Activated T-cell treated with anti-CD3 and anti-CD28 coated beads for 48 hours (primary cell): Measurements from ENCODE around the gene ELOVL3.
"Not testable (repeated sequence)": the region's sequence is repeated elsewhere in the genome, so short reads cannot be mapped to it uniquely, and the experiment has no call there.

Experiments used
- DNase-seq: peaks from one replicate; pipeline ENCODE4 v3.0.0-alpha.2; 2020; ENCODE audit warnings: low read depth

Gene ELOVL3, protein sequence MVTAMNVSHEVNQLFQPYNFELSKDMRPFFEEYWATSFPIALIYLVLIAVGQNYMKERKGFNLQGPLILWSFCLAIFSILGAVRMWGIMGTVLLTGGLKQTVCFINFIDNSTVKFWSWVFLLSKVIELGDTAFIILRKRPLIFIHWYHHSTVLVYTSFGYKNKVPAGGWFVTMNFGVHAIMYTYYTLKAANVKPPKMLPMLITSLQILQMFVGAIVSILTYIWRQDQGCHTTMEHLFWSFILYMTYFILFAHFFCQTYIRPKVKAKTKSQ

DNA sequence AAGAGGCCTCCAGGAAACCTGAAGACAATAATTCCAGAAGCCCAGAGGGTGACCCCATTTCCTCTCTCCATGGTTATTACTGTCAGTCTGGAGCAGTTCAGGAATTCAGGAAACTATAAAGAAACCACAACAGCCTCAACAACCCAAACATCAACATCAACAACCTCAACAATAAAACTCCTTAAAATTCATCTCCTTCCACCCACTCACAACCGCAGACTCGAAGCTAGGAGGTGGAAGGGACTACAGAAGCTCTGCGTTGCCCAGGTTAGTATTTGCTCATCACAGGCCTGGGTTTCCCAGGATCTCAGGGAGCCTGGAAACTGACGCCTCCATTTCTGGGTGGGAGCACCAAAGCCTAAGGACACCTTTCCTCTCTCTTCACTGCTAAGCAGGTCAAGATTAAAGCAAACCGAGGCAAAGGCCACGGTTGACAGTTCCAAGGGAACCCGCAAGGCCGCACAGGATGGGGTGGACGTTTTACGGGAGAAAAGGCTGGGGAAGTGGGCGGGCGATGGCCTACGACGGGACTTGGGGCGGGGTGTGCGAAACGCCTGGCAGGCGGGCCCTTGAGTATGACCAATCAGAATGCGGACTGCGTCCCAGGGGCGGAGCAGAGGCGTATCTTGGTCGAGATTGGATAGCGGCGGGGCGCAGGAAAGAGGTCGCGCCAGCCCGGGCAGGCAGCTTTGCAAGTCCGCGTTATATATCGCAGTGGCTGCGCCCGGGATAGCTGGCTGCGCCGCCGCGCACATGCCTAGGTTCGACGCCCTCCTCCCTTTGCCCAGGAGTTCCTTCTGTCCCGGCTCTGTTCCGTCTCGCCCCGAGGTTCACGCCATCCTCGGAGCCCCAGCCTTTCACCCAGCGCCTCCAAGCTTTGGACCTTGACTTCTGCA lies at the start of gene ELOVL3:
Gene ELOVL3, plus strand, starts transcription at position 654 of the 896 bp plus-strand sequence. CDS start 250 bp downstream, outside the sequence.
- DNase-seq = peak; percentile 85

DNA sequence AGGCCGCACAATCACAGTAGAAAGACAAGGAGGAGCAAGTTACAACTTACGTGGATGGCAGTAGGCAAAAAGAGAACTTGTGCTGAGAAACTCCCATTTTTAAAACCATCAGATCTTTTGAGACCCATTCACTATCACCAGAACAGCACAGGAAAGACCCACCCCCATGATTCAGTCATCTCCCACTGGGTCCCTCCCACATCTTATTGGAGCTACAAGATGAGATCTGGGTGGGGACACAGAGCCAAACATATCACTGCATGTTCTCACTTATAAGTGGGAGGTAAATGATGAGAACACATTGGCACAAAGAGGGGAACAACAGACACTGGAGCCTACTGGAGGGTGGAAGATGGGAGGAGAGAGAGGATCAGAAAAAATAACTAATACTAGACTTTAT lies 41.5 kb upstream of the ELOVL3 start:
- DNase-seq = no peak

DNA sequence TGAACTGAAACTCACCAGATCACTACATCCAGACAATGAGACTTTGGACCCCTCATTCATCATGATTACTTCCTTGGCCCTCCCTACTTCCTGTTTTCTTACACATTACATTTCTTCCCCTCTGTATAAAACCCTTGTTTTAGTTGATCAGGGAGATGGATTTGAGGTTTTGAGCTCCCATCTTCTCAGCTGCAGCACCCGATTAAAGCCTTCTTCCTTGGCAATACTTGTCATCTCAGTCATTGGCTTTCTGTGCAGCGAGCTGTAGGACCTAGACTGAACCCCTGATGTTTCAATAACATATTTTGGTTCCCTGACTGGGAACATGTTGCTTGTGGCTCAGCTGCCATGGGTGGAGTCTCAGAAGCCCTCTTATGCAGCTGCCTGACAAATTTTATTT lies 40.8 kb upstream of the ELOVL3 start:
- DNase-seq = no peak

DNA sequence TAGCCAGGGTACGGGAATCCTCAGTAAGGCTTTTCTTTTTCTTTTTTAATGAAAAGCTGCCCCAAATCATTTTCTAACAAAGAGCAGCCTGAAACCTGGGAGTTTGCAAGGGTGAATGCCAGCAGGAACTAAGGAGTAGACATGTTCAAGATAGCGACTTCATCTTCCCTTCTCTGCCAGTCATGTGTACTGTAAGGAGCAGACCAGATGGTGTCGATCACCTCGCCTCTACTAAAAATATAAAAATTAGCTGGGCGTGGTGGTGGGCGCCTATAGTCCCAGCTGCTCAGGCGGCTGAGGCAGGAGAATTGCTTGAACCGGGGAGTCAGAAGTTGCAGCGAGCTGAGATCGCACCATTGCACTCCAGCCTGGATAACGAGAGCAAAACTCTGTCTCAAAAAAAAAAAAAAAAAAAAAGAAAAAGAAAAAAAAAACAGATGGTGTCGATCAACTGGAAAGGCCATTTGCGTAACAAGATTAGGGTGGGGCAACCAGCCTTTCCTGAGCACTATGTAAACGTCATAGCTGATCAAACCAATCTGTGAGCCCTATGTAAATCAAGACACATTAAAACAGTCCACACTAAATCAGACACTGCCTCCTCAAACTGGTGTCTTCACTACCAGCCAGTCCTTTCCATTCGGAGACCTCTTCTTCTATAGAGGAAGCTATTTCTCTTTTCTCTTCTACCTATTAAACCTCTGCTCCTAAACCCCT lies 40.1 kb upstream of the ELOVL3 start:
- no peak for DNase-seq

DNA sequence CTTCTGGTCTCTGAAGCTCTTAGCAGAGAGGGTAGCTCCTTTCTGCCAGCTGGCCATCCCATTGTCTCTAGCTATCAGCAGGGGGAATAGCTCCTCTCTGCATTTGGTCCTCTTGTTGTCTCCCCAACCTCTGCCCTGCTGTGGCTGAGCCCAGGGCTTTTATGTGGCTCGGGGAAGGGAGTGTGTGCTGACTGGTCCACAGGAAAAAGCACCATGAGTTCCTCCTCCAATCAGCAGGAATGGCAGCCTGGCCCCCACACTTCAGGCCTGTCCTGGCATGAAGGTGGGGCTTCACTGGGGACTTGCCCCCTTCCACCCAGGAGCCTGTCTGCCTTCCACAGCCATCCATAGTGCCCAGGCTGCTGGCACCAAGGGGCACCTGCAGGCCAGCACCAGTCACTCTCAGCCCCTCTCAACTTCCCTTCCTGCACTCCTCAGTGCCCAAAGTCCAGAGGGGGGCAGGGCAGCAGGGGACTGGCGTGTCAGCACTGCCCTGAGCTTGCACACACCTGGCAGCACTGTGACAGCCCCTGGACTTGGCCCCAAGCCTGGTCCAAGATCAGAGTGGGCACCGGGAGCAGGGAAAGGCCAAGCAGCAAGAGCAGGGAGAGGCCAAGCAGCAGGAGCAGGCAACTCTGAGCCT lies 37.7 kb upstream of the ELOVL3 start:
- DNase-seq = no peak

DNA sequence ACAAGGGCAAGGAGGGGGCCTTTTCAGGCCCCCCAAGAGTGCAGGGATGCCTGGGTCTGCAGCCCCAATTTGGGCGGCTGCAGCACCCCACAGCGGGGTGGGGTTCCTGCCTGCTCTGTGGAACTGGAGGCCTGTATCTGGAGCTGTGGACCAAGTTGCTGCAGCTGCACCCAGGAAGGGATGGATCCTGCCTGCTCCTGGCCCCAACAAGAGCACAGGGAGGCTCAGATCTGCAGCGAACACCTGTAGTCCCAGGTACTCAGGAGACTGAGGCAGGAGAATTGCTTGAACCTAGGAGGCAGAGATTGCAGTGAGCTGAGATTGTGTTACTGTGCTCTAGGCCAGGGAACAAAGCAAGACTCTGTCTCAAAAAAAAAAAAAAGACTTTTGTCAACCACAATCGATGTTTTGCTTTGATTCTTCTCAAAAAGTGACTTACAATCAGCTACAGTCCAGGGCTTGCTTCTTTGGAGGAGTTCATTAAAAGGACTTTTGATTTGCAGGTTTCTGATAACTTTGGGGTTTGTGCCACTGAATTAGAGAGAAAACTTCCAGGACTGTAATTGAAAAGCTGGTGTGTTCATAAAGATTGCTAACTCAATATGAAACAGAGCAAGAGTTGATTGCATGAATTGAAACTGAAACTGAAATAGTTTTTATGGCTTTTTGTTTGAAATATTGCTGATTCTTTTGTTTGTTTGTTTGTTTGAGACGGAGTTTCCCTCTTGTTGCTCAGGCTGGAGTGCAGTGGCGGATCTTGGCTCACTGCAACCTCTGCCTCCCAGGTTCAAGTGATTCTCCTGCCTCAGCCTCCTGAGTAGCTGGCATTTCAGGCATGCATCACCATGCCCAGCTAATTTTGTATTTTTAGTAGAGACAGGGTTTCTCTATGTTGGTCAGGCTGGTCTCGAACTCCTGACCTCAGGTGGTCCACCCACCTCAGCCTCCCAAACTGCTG lies 36.9 kb upstream of the ELOVL3 start:
- DNase-seq = not testable (repeated sequence)

DNA sequence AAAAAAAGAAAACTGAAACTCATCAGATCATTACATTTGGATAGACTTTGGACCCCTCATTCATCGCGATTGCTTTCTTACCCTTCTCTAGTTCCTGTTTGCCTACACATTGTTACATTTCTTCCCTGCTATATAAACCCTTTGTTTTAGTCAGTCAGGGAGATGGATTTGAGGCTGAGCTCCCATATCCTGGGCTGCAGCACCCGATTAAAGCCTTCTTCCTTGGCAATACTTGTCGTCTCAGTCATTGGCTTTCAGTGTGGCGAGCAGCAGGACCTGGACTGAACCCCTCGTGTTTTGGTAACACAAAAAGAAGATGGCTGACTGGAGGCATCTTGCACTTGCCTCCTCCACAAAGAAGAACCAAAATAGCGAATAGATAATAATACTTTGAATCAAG lies 34.1 kb upstream of the ELOVL3 start:
- no peak for DNase-seq

DNA sequence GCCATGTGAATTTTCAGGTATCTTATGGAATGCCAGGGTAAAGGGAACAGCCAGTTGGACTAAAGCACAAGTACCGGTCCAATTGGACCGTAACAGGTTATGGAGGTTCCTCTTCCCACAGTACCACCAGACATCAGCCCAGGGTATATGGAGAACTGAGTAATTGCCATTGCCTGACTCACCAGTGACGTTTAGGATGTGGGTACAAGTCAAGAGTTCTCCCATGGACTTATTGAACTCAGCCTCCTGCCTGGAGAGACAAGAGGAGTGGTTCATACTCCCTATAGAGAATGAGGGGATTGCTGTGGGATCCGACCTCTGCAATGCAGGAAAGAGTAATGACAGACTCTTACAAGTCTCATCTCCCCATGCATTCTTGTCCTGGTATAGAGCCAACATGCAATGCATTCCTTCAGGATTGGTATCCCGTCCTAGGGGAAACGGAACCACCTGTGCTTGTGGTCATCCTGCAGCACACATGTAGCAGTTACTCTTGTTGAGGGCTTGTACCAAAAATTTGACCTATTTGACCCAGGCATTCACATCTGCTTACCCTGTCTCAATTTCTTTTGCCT lies 30.7 kb upstream of the ELOVL3 start:
- no peak for DNase-seq

DNA sequence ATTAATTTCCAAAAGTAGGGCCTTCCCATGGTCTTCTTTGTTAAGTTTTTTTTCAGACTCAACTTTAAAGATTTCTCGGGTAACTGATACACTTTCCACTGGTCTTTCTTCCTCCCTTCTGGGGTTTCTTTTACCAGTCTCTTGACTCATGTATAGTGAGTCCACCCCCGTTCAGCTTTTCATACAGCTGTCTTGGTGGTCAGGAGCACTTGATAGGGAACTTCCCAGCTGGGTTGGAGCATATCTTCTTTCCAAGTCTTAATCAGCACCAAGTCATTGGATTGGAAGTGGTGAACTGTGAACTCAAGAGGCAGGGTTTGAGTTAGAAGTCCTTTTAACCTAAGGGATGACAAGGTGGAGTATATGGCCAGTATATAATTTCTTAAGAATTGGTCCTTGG lies 29.2 kb upstream of the ELOVL3 start:
- DNase-seq = peak; percentile 8

DNA sequence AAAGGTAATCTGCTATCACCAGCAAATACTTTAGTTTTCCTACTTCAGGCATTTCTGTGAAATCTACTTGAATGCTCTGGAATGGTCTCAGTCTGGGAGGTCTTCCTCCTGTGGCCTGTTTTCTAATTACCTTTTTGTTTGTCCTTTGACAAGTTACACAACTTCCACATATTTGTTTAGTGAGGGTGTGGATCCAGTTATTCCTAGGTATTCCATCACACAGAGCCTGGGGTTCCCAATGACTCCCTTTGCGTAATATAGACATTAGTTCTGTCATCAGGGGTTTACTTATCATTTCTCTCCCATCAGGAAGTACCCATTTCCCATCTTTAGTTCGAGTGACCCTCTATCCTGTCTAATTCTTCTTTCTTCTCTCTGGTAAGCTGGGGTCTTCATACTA lies 28.1 kb upstream of the ELOVL3 start:
- no peak for DNase-seq

DNA sequence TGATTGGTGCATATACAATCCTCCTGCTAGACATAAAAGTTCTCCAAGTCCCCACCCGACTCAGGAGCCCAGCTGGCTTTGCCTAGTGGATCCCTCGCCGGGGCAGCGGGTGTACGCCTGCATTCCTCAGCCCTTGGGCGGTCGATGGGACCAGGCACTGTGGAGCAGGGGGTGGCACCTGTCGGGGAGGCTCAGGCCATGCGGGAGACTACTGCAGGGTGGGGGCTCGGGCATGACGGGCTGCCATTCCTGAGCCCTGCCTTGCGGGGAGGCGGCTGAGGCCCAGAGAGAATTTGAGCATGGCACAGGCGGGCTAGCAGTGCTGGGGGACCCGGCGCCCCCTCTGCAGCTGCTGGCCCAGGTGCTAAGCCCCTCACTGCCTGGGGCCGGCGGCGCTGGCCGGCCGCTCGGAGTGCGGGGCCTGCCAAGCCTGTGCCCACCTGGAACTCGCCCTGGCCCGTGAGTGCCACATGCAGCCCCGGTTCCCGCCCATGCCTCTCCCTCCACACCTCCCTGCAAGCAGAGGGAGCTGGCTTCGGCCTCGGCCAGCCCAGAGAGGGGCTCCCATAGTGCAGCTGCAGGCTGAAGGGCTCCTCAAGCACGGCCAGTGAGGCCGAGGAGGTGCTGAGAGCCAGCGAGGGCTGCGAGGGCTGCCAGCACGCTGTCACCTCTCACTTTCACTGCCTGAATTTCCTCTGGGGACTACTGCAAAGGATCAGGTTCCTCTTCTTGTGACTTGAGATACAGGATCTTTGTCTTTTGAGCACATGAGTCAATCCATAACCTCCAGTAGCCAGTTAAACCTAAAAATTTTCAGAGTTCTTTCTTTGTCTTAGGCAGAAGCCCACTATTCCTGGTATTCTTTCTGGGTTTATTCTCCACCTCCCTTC lies 25.1 kb upstream of the ELOVL3 start:
- DNase-seq = no peak

DNA sequence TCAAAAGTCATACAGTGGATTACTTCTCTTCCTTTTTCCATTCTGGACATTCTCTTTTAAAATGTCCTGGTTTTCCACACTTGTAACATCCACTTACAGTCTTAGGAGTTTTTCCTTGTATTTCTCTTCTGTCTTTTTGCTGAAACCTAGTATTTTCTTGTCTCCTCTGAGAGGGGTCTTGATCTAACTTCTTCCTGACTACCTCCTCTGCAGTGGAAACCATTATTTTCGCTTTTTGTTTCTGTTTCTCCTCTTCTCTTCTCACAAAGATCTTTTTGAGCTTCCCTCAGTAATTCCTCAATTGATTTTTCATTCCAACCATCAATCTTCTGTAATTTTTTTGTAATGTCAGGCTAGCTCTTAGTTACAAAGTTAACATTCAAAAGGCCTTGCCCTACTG lies 23.7 kb upstream of the ELOVL3 start:
- DNase-seq = no peak

DNA sequence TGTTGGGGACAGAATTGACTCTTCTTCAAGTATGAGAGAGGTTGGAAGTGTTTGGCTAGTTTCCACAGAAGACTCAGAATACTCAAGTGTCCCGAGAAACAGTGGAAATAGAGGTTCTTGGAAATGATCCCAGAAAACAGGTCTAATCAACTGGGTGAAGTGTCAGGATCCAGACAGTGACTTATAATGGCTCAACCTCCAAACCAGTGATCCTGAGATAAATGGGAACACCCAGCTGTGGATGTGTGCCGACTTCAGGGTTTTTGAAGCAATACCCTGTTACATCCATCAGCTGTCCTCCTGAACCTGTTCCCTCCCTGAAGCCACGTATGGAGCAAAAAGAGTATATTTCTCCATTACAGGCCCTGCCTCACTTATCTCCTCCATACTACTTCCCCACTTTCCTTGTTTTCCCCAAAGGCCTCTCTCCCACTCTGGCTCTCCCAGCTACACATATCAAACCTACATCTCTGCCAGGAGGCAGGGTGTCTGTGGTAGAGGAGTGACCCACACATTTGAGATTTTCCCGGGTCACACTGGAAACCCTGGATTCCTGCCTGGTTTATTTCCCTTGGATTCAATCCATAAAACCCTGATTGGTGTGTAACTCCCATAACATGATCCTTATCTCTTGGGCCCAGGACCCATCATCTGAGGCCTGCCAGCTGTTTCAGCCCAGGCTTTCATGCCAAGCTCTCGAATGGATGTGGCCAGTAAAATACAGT lies 17.6 kb upstream of the ELOVL3 start:
- DNase-seq = no peak

DNA sequence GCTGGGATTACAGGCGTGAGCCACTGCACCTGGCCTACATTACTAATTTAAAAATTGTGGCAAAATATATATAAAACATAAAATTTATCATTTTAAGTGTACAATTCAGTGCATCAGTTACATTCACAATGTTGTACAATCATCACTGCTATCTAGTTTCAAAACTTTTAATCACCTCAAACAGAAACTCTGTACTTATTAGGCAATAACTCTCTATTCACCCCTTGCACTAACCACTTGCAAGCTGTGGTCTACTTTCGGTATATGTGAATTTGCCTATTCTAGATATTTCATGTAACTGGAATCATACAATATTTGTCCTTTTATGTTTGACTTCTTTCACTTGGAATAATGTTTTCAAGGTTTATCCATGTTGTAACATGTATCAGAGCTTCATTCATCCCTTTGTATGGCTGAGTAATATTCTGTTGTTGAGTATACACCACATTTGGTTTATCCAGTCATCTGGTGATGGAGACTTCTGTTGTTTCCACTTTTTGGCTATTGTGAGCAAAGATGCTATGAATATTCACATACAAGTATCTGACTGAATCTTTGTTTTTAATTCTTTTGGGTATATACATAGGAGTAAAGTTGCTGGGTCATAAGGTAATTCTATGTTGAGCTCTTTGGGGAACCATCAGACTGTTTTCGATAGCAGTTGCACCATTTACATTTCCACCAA lies 14.3 kb upstream of the ELOVL3 start:
- no peak for DNase-seq

DNA sequence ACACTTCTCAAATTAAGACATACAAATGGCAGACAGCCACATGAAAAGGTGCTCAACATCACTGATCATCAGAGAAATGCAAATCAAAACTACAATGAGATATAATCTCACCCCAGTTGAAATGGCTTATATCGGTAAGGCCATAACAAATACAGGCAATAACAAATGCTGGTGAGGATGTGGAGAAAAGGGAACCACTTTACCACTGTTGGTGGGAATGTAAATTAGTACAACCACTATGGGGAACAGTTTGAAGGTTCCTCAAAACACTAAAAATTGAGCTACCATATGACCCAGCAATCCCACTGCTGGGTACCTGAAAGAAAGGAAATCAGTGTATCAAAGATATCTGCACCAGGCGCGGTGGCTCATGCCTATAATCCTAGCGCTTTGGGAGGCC lies 12.5 kb upstream of the ELOVL3 start:
- not testable (repeated sequence) for DNase-seq

DNA sequence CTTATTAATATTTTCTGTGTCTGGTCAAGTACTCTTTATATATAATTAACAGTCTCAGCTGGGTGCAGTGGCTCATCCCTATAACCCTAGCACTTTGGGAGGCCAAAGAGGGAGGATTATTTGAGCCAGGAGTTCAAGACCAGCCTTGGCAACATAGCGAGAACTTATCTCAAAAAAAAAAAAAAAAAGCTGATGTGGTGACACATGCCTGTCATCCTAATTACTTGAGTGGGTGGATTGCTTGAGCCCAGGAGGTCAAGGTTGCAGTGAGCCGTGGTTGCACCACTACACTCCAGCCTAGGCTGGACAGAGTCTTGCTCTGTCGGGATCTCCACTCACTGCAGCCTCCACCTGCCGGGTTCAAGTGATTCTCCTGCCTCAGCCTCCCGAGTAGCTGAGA lies 6.7 kb upstream of the ELOVL3 start:
- DNase-seq = no peak

DNA sequence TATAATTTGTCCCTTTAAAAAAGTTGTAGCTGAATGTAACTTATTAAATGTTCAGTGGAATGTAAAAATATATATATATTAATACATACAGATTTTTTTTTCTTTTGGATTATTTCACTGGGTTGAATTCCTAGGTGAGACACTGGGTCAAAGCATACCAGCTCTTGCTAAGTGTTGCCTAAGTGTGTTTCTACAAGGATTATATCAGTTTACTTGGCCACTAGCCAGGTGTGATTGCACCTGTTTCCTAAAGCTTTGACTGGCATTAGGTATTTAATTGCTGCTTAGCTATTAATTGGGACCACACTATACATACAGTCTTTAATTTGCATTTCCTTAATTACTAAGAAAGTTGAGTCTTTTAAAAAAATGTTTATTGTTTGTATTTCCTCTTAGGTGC lies 5.5 kb upstream of the ELOVL3 start:
- no peak for DNase-seq

DNA sequence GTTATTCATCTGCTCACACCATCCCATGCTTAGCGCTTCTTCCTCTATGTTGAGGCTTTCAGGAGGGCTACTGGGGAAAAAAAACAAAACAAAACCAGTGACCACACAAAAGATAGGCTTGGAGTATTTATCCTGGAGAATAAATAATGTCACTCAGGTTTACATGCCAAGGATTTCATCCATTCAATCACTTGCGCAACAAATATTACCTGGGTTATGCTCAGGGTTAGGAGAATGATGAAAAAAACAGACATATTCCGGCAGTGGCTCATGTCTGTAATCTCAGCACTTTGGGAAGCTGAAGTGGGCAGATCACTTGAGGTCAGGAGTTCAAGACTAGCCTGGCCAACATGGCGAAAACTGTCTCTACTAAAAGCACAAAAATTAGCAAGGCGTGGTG lies 3.3 kb upstream of the ELOVL3 start:
- DNase-seq = no peak

DNA sequence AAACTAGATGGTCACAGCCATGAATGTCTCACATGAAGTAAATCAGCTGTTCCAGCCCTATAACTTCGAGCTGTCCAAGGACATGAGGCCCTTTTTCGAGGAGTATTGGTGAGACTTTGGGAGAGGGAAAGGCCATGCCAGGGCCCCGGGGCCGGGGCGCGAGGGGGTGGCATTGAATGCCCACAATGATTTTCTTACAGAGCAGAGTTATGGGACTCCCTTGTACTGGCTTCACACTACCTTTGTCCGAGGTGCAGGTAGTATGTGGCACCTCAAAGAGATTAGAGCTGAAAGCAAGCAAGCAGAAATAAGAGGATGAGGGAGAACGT lies 407 bp downstream of the ELOVL3 start:
- DNase-seq = no peak
